ENCODE measurements around the gene SDF4. TPM values are rescaled to one million over a fixed set of nuclear protein-coding genes. Genes with fewer than 3 reads are reported as not detected.

The SDF4 gene
- total and polyA plus RNA-seq, 12 donors: 95.6 to 184 (median 123) TPM

- Histone ChIP-seq H3K9me3 (no peaks in the 10 kb centered on the region), H3K27me3 (no peaks in the 10 kb centered on the region), H3K27ac (no peak overlapping the region), H3K4me3 (no peak overlapping the region), H3K4me1 (peaks cover 0 to 35% (median 22%) of the 10 kb centered on the region in 9 donors), H3K36me3 (peaks cover 4 to 88% (median 41%) of the 10 kb centered on the region in 9 donors)
- DNase-seq (no peak), ATAC-seq (peak in 2 of 8 donors; percentile 4 to 6)
- TF ChIP-seq CTCF (IDR thresholded peaks at IDR 0.05): no peak
- intact Hi-C loops (cut with DNase I): no loop called here
- 94 to 95% methylated on average over 18 of the region's 18 CpGs for WGBS, 2 donors
These were observed 27.7 kb upstream of the SDF4 start for GRCh38 chr1:1259540-1259939.

- Histone ChIP-seq H3K9me3 (no peaks in the 10 kb centered on the region), H3K36me3 (peaks cover 4 to 88% (median 41%) of the 10 kb centered on the region in 9 donors), H3K4me1 (peaks cover 0 to 35% (median 22%) of the 10 kb centered on the region in 9 donors), H3K27ac (no peak overlapping the region), H3K27me3 (no peaks in the 10 kb centered on the region), H3K4me3 (no peak overlapping the region)
- intact Hi-C loops (cut with DNase I): no loop called here
- no peak for TF ChIP-seq CTCF (IDR thresholded peaks at IDR 0.05)
- WGBS, 2 donors: 95 to 96% methylated on average over 22 of the region's 22 CpGs
- peak in 2 of 8 donors; percentile 10 to 17 for ATAC-seq
- no peak for DNase-seq
These were observed 27.3 kb upstream of the SDF4 start for GRCh38 chr1:1259119-1259488.

GRCh38 chr1:1256956-1257871 is 25.4 kb upstream of the SDF4 start:
- H3K9me3 ChIP-seq: no peaks in the 10 kb centered on the region
- no peak for DNase-seq
- no peak for TF ChIP-seq CTCF (IDR thresholded peaks at IDR 0.05)

GRCh38 chr1:1255611-1256010 is 23.8 kb upstream of the SDF4 start:
- Histone ChIP-seq H3K27ac (no peak overlapping the region), H3K4me3 (no peak overlapping the region), H3K4me1 (peaks cover 0 to 13% (median 5%) of the 10 kb centered on the region in 9 donors), H3K36me3 (peaks cover 0 to 78% (median 37%) of the 10 kb centered on the region in 9 donors), H3K27me3 (no peaks in the 10 kb centered on the region), H3K9me3 (no peaks in the 10 kb centered on the region)
- ATAC-seq: no peak
- WGBS, 2 donors: 89% methylated on average over 10 of the region's 10 CpGs
- TF ChIP-seq CTCF (IDR thresholded peaks at IDR 0.05): no peak
- no peak for DNase-seq
- intact Hi-C loops (cut with DNase I): no loop called here

More at GRCh38 chr1:1256956-1257871, 25.4 kb upstream of the SDF4 start:
- no peak for ATAC-seq
- 93 to 95% methylated on average over 29 to 31 of the region's 31 CpGs for WGBS, 2 donors
- Histone ChIP-seq H3K27ac (no peak overlapping the region), H3K36me3 (peaks cover 0 to 88% (median 37%) of the 10 kb centered on the region in 9 donors), H3K4me3 (no peak overlapping the region), H3K27me3 (no peaks in the 10 kb centered on the region), H3K4me1 (peaks cover 0 to 29% (median 21%) of the 10 kb centered on the region in 9 donors)
- intact Hi-C loops (cut with DNase I): no loop called here
